Endothelial cell (in vitro differentiated cells): ENCODE results near the gene PDZD4. TPM values are rescaled to one million over a fixed set of nuclear protein-coding genes. Genes with fewer than 3 reads are reported as not detected.

Experiments used
- DNase-seq: peaks from one replicate; pipeline ENCODE4 v3.0.0; 2021; ENCODE audit warnings: low spot score
- H3K27ac Mint-ChIP-seq: one replicate; pipeline ENCODE4 v1.8.0; 2021; ENCODE audit warnings: mixed read lengths, inconsistent platforms; ENCODE audit not compliant: unreplicated experiment
- H3K27me3 Mint-ChIP-seq: one replicate; pipeline ENCODE4 v1.8.0; 2021; ENCODE audit warnings: mild to moderate bottlenecking, moderate library complexity, mixed read lengths, inconsistent platforms; ENCODE audit not compliant: unreplicated experiment
- H3K36me3 Mint-ChIP-seq: one replicate; pipeline ENCODE4 v1.8.0; 2021; ENCODE audit warnings: mild to moderate bottlenecking, low read depth, mixed read lengths, inconsistent platforms; ENCODE audit not compliant: unreplicated experiment
- H3K4me1 Mint-ChIP-seq: one replicate; pipeline ENCODE4 v1.8.0; 2021; ENCODE audit warnings: mild to moderate bottlenecking, mixed read lengths, inconsistent platforms; ENCODE audit not compliant: unreplicated experiment
- H3K4me3 Mint-ChIP-seq: one replicate; pipeline ENCODE4 v1.8.0; 2021; ENCODE audit warnings: mild to moderate bottlenecking, mixed read lengths, inconsistent platforms; ENCODE audit not compliant: unreplicated experiment
- H3K9me3 Mint-ChIP-seq: one replicate; pipeline ENCODE4 v1.8.0; 2021; ENCODE audit warnings: mixed read lengths, inconsistent platforms; ENCODE audit not compliant: unreplicated experiment
- CTCF ChIP-seq: fragments of 200-600 bp; sonication (generic); IDR thresholded peaks from one replicate; pipeline ENCODE4 v1.5.0; 2021; ENCODE audit warnings: antibody characterized with exemption; ENCODE audit not compliant: unreplicated experiment
- total RNA-seq: library from RNA; stranded (reverse); fragmentation: NEBNext Ultra II Directional; extraction: Animal tissue kit (Norgen Biotek cat#: 25700); gene quantifications from one replicate; pipeline ENCODE4 v1.2.1, GENCODE V29; 2021; ENCODE audit not compliant: unreplicated experiment

The PDZD4 gene
- total RNA-seq, 1 donor from 2014 or later = 2.6 TPM

- Mint-ChIP-seq H3K36me3 (no peaks in the 10 kb centered on the region), H3K27me3 (peaks cover 1% of the 10 kb centered on the region), H3K4me1 (peaks cover 4% of the 10 kb centered on the region), H3K27ac (no peak overlapping the region), H3K9me3 (no peaks in the 10 kb centered on the region), H3K4me3 (no peak overlapping the region)
- TF ChIP-seq CTCF = no peak
- DNase-seq = no peak
These were observed 39.9 kb upstream of the PDZD4 start for GRCh38 chrX:153870288-153870690.

GRCh38 chrX:153869473-153870287 lies 39.3 kb upstream of the PDZD4 start:
- no peak overlapping the region for H3K4me3 Mint-ChIP-seq
- H3K36me3 Mint-ChIP-seq = no peaks in the 10 kb centered on the region
- peaks cover under 1% of the 10 kb centered on the region for H3K27me3 Mint-ChIP-seq
- no peak overlapping the region for H3K27ac Mint-ChIP-seq
- no peak for TF ChIP-seq CTCF
- peaks cover 1% of the 10 kb centered on the region for H3K4me1 Mint-ChIP-seq
- no peaks in the 10 kb centered on the region for H3K9me3 Mint-ChIP-seq
- no peak for DNase-seq

DNA sequence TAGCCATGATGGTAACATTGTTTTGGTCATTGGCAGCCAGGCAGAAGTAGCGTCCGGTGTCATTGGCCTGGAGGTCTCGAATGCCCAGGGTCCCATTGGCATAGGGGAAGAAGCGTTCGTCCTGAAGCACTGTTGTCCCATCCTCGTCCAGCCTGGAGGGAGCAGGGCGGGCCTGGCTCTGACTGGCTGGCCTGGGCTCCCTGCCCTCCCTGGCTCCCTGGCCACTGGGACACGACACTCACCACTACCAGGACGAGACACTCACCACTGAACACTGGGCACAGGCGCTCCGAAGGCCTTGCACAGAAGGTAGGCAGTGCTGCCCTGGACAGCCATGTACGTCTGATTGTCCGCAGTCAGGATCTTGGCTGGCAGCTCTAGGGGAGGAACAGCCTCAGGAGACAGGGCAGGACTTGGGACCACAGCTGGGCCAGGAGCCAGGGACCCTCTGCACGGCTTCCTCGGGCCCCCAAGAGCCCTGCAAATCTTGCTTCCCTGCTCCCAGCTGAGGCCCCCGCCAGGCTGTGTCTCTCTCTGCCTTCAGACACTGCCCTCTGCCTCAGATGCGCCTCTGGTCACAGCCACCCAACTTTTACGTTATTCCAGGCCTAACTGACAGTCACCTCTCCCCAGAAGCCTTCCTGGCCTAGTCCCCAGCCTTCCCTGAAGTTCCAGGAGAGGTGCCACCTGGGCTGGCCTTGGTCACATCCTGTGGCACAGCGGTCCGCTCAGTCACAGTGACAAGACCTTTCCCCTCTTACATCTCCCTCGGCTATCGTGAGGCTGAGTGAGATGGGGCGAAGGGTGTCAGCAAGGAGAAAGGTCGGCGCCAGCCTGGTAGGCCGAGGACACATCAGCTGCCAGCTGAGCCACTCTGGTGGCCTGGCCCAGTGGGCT lies 38.5 kb upstream of the PDZD4 start:
- no peak for DNase-seq
- Mint-ChIP-seq H3K27ac (no peak overlapping the region), H3K4me1 (no peaks in the 10 kb centered on the region), H3K36me3 (no peaks in the 10 kb centered on the region), H3K4me3 (no peak overlapping the region), H3K9me3 (no peaks in the 10 kb centered on the region), H3K27me3 (no peaks in the 10 kb centered on the region)
- TF ChIP-seq CTCF = no peak

DNA sequence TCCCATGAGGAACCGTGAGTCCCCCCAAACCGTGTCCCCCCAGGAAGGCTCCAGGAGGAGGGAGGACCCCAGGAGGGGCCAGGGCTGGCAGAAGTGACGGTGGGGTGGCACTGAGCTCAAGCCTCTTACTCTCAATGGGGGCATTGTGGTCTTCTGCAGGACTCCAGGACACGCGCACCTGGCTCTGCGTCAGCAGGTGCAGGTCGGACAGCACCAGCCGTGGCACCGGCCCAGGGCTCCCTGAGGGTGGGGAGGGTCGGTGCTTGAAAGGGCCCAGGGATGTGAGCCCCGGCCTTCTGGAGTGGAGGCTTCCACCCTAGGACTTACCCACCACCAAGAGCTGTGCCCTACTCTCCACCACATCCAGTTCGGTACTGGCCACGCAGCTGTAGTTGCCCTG lies 37.3 kb upstream of the PDZD4 start:
- Mint-ChIP-seq H3K4me3 (no peak overlapping the region), H3K9me3 (no peaks in the 10 kb centered on the region), H3K36me3 (no peaks in the 10 kb centered on the region), H3K4me1 (no peaks in the 10 kb centered on the region), H3K27me3 (no peaks in the 10 kb centered on the region), H3K27ac (no peak overlapping the region)
- no peak for DNase-seq
- TF ChIP-seq CTCF = no peak

GRCh38 chrX:153867139-153867538 lies 36.8 kb upstream of the PDZD4 start:
- Mint-ChIP-seq H3K4me1 (no peaks in the 10 kb centered on the region), H3K36me3 (no peaks in the 10 kb centered on the region), H3K9me3 (no peaks in the 10 kb centered on the region), H3K27ac (no peak overlapping the region), H3K4me3 (no peak overlapping the region), H3K27me3 (no peaks in the 10 kb centered on the region)
- TF ChIP-seq CTCF = no peak
- no peak for DNase-seq
